ENCODE data around the gene LRRC37B. TPM values are rescaled to one million over a fixed set of nuclear protein-coding genes. Genes with fewer than 3 reads are reported as not detected.
"Not testable (repeated sequence)": the region's sequence is repeated elsewhere in the genome, so short reads cannot be mapped to it uniquely, and the experiment has no call there.

The LRRC37B gene
- total RNA-seq, 4 donors from 2014 or later: 12.0 to 105 (median 24.9) TPM

- no peaks in the 10 kb centered on the region for H3K36me3 ChIP-seq
- no peak for TF ChIP-seq POLR2A (IDR thresholded peaks at IDR 0.05)
- TF ChIP-seq, protein P1, sequence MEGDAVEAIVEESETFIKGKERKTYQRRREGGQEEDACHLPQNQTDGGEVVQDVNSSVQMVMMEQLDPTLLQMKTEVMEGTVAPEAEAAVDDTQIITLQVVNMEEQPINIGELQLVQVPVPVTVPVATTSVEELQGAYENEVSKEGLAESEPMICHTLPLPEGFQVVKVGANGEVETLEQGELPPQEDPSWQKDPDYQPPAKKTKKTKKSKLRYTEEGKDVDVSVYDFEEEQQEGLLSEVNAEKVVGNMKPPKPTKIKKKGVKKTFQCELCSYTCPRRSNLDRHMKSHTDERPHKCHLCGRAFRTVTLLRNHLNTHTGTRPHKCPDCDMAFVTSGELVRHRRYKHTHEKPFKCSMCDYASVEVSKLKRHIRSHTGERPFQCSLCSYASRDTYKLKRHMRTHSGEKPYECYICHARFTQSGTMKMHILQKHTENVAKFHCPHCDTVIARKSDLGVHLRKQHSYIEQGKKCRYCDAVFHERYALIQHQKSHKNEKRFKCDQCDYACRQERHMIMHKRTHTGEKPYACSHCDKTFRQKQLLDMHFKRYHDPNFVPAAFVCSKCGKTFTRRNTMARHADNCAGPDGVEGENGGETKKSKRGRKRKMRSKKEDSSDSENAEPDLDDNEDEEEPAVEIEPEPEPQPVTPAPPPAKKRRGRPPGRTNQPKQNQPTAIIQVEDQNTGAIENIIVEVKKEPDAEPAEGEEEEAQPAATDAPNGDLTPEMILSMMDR (IDR thresholded peaks at IDR 0.05): no peak
- DNase-seq: no peak
- no peaks in the 10 kb centered on the region for H3K9me3 ChIP-seq
- H3K4me3 ChIP-seq: no peak overlapping the region
- H3K27ac ChIP-seq: no peak overlapping the region
- intact Hi-C loops (cut with DNase I; ENCODE audit: low total_unique reads): no loop called here
- no peaks in the 10 kb centered on the region for H3K27me3 ChIP-seq
- no peaks in the 10 kb centered on the region for H3K4me1 ChIP-seq
These were observed 9.0 kb downstream of the LRRC37B start for GRCh38 chr17:32016231-32016630.

- Histone ChIP-seq H3K9me3 (no peaks in the 10 kb centered on the region), H3K4me3 (no peak overlapping the region), H3K4me1 (no peaks in the 10 kb centered on the region), H3K36me3 (no peaks in the 10 kb centered on the region), H3K27me3 (no peaks in the 10 kb centered on the region), H3K27ac (no peak overlapping the region)
- DNase-seq: no peak
- TF ChIP-seq, protein P1 (IDR thresholded peaks at IDR 0.05): no peak
- TF ChIP-seq POLR2A (IDR thresholded peaks at IDR 0.05): no peak
- intact Hi-C loops (cut with DNase I; ENCODE audit: low total_unique reads): no loop called here
These were observed 12.0 kb downstream of the LRRC37B start for GRCh38 chr17:32019228-32019627.

GRCh38 chr17:32020943-32021614 lies 13.9 kb downstream of the LRRC37B start:
- TF ChIP-seq, protein P1 (IDR thresholded peaks at IDR 0.05): no peak
- no peak for TF ChIP-seq POLR2A (IDR thresholded peaks at IDR 0.05)
- H3K36me3 ChIP-seq: no peaks in the 10 kb centered on the region
- no peak for DNase-seq
- H3K4me1 ChIP-seq: no peaks in the 10 kb centered on the region
- intact Hi-C loops (cut with DNase I; ENCODE audit: low total_unique reads): no loop called here
- no peak overlapping the region for H3K4me3 ChIP-seq
- no peak overlapping the region for H3K27ac ChIP-seq
- H3K9me3 ChIP-seq: no peaks in the 10 kb centered on the region
- H3K27me3 ChIP-seq: no peaks in the 10 kb centered on the region

DNA sequence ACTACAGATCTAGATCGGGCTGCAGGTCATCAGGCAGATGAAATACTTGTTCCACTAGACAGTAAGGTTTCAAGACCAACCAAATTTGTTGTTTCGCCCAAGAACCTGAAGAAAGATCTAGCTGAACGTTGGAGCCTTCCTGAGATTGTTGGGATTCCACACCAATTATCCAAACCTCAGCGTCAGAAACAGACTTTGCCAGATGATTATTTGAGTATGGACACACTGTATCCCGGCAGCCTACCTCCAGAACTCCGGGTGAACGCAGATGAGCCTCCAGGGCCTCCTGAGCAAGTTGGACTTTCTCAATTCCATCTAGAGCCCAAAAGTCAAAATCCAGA lies 14.4 kb downstream of the LRRC37B start:
- H3K36me3 ChIP-seq: no peaks in the 10 kb centered on the region
- intact Hi-C loops (cut with DNase I; ENCODE audit: low total_unique reads): no loop called here

GRCh38 chr17:32022554-32022953 lies 15.4 kb downstream of the LRRC37B start:
- H3K9me3 ChIP-seq; intact Hi-C loops (cut with DNase I; ENCODE audit: low total_unique reads); H3K36me3 ChIP-seq; H3K4me1 ChIP-seq; H3K27me3 ChIP-seq; DNase-seq; H3K27ac ChIP-seq; H3K4me3 ChIP-seq: not testable (repeated sequence)

More for the DNA sequence above, 14.4 kb downstream of the LRRC37B start:
- TF ChIP-seq POLR2A (IDR thresholded peaks at IDR 0.05): no peak
- H3K4me1 ChIP-seq: no peaks in the 10 kb centered on the region
- H3K4me3 ChIP-seq: no peak overlapping the region
- H3K9me3 ChIP-seq: no peaks in the 10 kb centered on the region
- no peak overlapping the region for H3K27ac ChIP-seq
- H3K27me3 ChIP-seq: no peaks in the 10 kb centered on the region
- DNase-seq: no peak

DNA sequence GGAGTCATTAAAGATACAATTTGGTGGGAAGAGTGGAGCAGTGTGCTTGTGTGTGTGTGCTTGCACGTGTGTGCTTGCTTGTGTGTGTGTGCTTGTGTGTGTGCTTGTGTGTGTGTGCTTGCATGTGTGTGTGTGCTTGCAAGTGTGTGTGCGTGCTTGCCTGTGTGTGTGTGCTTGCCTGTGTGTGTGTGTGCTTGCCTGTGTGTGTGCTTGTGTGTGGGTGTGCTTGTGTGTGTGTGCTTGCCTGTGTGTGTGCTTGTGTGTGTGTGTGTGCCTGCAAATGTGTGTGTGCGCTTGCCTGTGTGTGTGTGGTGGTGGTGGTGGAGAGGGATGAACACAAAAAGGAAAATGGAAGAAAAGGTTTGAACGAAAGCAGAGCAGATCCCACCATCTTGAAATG lies 20.1 kb downstream of the LRRC37B start:
- H3K4me3 ChIP-seq; intact Hi-C loops (cut with DNase I; ENCODE audit: low total_unique reads); H3K9me3 ChIP-seq; H3K27ac ChIP-seq; H3K36me3 ChIP-seq; H3K4me1 ChIP-seq; H3K27me3 ChIP-seq; DNase-seq: not testable (repeated sequence)

- TF ChIP-seq, protein P1 (IDR thresholded peaks at IDR 0.05): no peak
- TF ChIP-seq POLR2A (IDR thresholded peaks at IDR 0.05): no peak
These were observed 26.0 kb downstream of the LRRC37B start for GRCh38 chr17:32033223-32033622.

DNA sequence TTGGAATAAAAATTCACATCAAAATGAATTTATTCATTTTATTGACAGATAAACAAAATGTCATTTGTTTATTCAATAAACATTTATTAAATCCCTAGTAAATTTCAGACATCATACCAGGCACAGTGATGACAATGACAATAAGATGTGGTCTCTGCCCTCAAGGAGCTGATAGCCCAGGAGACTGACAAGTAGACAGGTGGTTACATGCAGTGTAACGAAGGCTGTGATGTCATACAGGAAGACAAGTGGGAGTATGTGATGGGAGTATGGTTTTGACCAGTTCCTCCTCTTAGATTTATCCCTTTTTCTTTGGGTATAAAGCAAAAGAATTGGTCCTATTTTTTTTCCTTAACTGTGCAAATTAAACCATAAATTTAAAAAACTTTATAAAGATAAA lies 26.6 kb downstream of the LRRC37B start:
- intact Hi-C loops (cut with DNase I; ENCODE audit: low total_unique reads); H3K27me3 ChIP-seq; H3K4me3 ChIP-seq; H3K4me1 ChIP-seq; H3K36me3 ChIP-seq; H3K27ac ChIP-seq; H3K9me3 ChIP-seq; DNase-seq: not testable (repeated sequence)

More at GRCh38 chr17:32033223-32033622, 26.0 kb downstream of the LRRC37B start:
- Histone ChIP-seq H3K27ac (no peak overlapping the region), H3K27me3 (no peaks in the 10 kb centered on the region), H3K4me1 (no peaks in the 10 kb centered on the region), H3K4me3 (no peak overlapping the region), H3K9me3 (no peaks in the 10 kb centered on the region), H3K36me3 (no peaks in the 10 kb centered on the region)
- intact Hi-C loops (cut with DNase I; ENCODE audit: low total_unique reads): no loop called here
- no peak for DNase-seq

DNA sequence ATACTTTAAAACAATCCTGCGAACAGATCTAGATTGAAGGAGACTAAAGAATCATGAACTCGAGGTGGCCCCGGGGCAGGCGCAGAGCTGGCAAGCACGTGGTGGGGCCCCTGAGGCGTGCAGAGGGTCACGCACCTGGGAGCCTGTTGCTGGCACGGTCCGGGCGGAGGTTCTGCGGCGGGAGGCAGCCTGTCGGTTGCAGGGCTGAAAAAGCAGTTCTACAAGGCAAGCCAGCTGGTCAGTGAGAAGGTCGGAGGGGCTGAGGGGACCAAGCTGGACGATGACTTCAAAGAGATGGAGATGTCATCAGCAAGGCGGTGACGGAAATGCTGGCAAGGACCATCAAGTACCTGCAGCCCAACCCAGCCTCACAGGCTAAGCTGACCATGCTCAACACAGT lies 33.1 kb downstream of the LRRC37B start:
- intact Hi-C loops (cut with DNase I; ENCODE audit: low total_unique reads); H3K27ac ChIP-seq; H3K4me1 ChIP-seq; DNase-seq; H3K27me3 ChIP-seq; H3K9me3 ChIP-seq; H3K36me3 ChIP-seq; H3K4me3 ChIP-seq: not testable (repeated sequence)
